GM18909 (cell line): ENCODE data around the gene MMP24OS.

ENCODE experiments used
- ATAC-seq: cut with Tn5 transposase; IDR thresholded peaks from one replicate; pipeline ENCODE4 v1.9.1; 2021; ENCODE audit warnings: mild to moderate bottlenecking; ENCODE audit not compliant: unreplicated experiment, poor library complexity

Gene MMP24OS

DNA sequence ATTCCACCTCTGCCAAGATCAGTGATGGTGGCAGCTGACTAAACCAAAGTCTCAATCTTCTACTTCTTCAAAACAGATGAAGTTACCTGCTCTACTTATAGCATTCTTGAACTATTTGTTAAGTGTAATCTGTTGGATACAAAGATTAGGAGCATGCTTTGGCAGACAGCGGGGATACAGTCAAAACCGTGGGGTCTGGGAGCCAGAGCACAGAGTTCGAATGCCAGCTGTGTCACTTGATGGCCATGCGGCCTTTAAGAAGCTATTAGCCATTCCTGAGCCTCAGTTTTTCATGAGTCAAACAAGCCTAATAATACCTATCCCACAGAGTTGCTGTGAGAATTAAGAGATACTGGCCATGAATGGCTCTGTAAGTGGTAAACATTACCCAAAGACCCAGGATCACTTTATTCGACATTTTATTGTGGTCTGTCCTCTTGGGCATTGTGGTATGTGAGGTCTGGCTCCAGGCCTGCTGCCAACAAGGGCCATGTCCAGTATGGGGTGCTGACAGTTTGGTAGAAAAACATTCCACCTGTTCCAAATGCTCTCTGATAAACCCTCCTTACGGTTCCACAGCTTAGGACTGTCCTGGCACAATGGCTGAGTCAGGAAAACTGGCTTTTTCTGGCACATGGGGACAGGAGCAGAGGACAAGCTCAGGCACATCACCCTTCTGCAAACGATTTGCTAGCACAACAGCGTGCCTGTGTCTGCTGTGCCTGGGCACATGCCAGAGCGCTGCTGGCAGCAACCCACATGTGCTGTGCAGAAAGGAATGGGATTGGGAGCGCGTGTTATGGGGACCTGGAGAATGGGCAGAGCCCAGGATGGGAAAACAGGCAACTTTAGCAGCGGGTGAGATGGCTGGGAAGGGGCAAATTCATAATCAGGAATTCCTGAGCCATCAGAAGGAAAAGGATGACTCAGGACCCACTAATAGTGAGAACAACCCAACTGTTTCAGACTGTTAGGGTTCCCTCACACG, 30.0 kb upstream of the MMP24OS start:
- no peak for ATAC-seq

DNA sequence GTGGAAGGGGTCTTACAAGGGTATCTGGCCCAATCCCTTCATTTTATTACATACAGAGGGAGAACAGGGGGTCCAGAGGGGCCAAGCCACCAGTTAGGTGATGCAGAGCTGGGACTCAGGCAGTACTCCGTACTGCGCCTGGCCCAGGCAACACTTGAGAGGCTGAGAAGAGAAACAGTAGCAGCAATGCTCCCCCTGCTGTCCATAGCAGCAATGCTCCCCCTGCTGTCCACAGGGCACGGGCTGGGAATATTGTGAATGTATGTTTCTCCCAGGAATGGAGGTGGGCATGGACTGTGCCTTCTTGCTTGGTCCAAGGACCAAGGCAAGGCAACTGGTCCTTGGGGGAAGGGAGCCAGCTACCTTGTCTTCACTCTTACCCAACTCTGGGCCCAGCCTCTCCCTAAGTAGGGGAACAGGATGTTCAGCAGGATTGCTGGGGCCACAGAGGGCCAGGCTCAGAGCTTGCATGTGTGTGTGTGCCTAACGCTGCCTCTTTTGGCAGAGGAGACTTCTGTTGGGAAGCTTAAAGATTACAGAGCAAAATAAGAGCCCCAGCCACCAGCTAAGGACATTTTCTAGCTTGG, 29.1 kb upstream of the MMP24OS start:
- no peak for ATAC-seq

GRCh38 chr20:35305682-35306556, 28.0 kb upstream of the MMP24OS start:
- ATAC-seq = no peak

GRCh38 chr20:35304956-35305355, 27.0 kb upstream of the MMP24OS start:
- no peak for ATAC-seq

GRCh38 chr20:35303735-35304491, 26.0 kb upstream of the MMP24OS start:
- no peak for ATAC-seq

GRCh38 chr20:35303382-35303734, 25.4 kb upstream of the MMP24OS start:
- no peak for ATAC-seq

GRCh38 chr20:35302421-35303335, 24.8 kb upstream of the MMP24OS start:
- ATAC-seq = no peak

GRCh38 chr20:35301426-35301825, 23.5 kb upstream of the MMP24OS start:
- no peak for ATAC-seq

GRCh38 chr20:35300469-35301262, 22.7 kb upstream of the MMP24OS start:
- ATAC-seq = no peak

GRCh38 chr20:35299780-35300179, 21.9 kb upstream of the MMP24OS start:
- ATAC-seq = no peak

DNA sequence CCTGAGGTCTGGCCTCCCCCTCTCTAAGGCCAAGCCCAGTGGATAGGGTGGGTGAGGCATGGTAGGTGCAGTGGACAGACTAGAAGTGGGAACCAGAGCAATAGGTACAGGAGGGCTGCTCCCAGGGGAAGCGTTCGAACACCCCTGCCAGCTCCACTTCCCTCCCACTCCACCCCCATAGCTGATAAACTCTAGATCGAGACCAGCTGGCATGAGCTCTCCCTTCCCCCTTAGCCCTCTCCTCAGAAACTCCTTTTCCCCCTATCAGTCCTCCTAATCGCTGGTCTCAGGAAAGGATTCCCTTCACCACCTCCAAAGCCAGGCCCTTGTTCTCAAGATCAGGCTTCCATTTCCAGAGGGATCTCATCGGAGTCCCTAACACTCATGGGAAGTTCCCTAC, 20.3 kb upstream of the MMP24OS start:
- ATAC-seq = no peak

DNA sequence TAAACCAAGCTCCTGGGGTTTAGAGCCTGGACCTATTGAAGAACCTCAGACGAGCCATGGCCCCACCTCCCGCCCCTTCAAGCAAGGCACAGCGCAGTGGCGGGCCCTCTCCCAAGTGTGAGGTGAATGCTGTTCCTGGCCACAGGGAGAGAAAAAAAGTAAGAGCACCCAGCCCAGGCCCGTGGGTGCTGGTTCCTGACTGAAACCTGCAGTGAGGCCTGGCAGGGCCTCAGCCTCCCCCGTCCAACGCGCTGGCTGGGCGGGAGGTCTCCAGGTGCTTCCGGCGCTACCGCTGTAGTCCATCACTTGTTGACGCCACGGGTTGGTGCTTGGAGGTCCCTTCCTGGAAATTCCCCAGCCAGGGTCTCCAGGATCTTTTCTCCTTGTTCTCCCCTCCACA, 19.8 kb upstream of the MMP24OS start:
- ATAC-seq = no peak

GRCh38 chr20:35297155-35297554, 19.2 kb upstream of the MMP24OS start:
- no peak for ATAC-seq

- no peak for ATAC-seq
Observed at GRCh38 chr20:35296101-35296554, 18.2 kb upstream of the MMP24OS start.

DNA sequence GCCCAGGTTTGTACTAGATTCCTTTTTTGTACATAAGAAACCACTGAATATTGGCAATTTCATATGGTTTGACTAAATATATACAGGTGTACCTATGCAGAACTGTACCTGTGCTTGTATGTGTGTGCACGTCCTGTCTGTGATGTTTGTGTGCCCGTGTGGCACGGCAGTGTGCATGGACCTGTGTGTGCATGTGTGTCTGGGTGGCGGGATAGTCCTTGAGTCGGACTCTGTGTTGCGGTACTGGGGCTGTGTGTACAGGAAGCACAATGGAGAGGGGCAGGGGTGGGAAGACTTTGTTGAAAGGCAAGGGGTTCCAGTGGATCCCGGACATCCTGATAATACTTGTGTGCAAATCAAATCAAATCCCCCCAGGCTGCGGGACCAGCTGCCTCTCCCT, 17.8 kb upstream of the MMP24OS start:
- ATAC-seq = no peak

DNA sequence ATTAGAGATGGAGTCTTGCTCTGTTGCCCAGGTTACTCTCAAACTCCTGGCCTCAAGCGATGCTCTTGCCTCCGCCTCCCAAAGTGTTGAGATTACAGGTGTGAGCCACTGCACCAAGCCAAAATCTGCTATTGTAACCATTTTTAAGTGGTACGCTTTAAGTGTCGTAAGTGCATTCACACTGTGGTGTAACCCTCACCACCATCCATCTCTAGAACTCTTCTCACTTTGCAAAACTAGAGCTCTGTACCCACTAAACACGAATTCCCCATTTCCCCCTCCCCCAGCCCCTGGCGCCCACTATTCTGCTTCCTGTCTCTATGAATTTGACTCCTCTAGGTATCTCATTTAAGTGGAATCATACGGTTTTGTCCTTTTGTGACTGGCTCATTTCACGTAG, 17.1 kb upstream of the MMP24OS start:
- no peak for ATAC-seq

- no peak for ATAC-seq
Observed at GRCh38 chr20:35294293-35294685, 16.4 kb upstream of the MMP24OS start.
